Left renal cortex interstitium (tissue), 4 donors: ENCODE results near the gene PDE9A. TPM values are rescaled to one million over a fixed set of nuclear protein-coding genes. Genes with fewer than 3 reads are reported as not detected.

Experiments used
- DNase-seq, 4 donors: peaks; one replicate each; pipeline ENCODE4 v3.0.0-alpha.2; 2013; ENCODE audit warnings: low read depth in 4 of 4, low spot score in 2 of 4, missing footprints in 1 of 4
- polyA plus RNA-seq, 4 donors: library from polyadenylated mRNA; unstranded; fragments of 120-200 nt; gene quantifications; one replicate each; pipeline ENCODE4 v1.2.1, GENCODE V29; 2013; ENCODE audit not compliant: insufficient read length in 4 of 4

Gene PDE9A
- polyA plus RNA-seq, 4 donors = 35.9 to 45.0 (median 38.7) TPM

- no peak for DNase-seq
Observed at GRCh38 chr21:42654913-42655795, 1.7 kb downstream of the PDE9A start.

- no peak for DNase-seq
Observed at GRCh38 chr21:42655796-42656770, 2.7 kb downstream of the PDE9A start.

- no peak for DNase-seq
Observed at GRCh38 chr21:42656872-42657271, 3.5 kb downstream of the PDE9A start.

- no peak for DNase-seq
Observed at GRCh38 chr21:42657676-42658319, 4.4 kb downstream of the PDE9A start.

- DNase-seq = no peak
Observed at GRCh38 chr21:42658320-42659105, 5.1 kb downstream of the PDE9A start.

GRCh38 chr21:42659416-42660117, 6.1 kb downstream of the PDE9A start:
- no peak for DNase-seq

- no peak for DNase-seq
Observed at GRCh38 chr21:42660118-42660470, 6.7 kb downstream of the PDE9A start.

- DNase-seq = no peak
Observed at GRCh38 chr21:42661688-42662429, 8.4 kb downstream of the PDE9A start.

- DNase-seq = no peak
Observed at GRCh38 chr21:42662430-42663199, 9.2 kb downstream of the PDE9A start.

GRCh38 chr21:42663200-42663750, 9.9 kb downstream of the PDE9A start:
- no peak for DNase-seq

GRCh38 chr21:42663860-42664535, 10.6 kb downstream of the PDE9A start:
- DNase-seq = no peak

GRCh38 chr21:42664614-42665013, 11.2 kb downstream of the PDE9A start:
- no peak for DNase-seq

GRCh38 chr21:42665026-42665425, 11.6 kb downstream of the PDE9A start:
- DNase-seq = no peak

- DNase-seq = no peak
Observed at GRCh38 chr21:42665484-42665883, 12.1 kb downstream of the PDE9A start.

GRCh38 chr21:42666023-42666747, 12.8 kb downstream of the PDE9A start:
- no peak for DNase-seq

GRCh38 chr21:42666925-42667324, 13.5 kb downstream of the PDE9A start:
- no peak for DNase-seq
